Measurements from ENCODE around the gene GALNT8.

Gene GALNT8

GRCh38 chr12:4787965-4788364 is 67.8 kb downstream of the GALNT8 start:
- TF ChIP-seq CTCF (IDR thresholded peaks at IDR 0.05) = no peak

GRCh38 chr12:4789776-4790175 is 69.6 kb downstream of the GALNT8 start:
- TF ChIP-seq CTCF (IDR thresholded peaks at IDR 0.05) = no peak

- no peak for TF ChIP-seq CTCF (IDR thresholded peaks at IDR 0.05)
Observed at GRCh38 chr12:4791497-4791896, 71.3 kb downstream of the GALNT8 start.

GRCh38 chr12:4794491-4794890 is 74.3 kb downstream of the GALNT8 start:
- no peak for TF ChIP-seq CTCF (IDR thresholded peaks at IDR 0.05)

GRCh38 chr12:4796216-4796615 is 76.0 kb downstream of the GALNT8 start:
- TF ChIP-seq CTCF (IDR thresholded peaks at IDR 0.05) = no peak

- TF ChIP-seq CTCF (IDR thresholded peaks at IDR 0.05) = no peak
Observed at GRCh38 chr12:4796694-4797482, 76.7 kb downstream of the GALNT8 start.

- no peak for TF ChIP-seq CTCF (IDR thresholded peaks at IDR 0.05)
Observed at GRCh38 chr12:4800555-4800954, 80.4 kb downstream of the GALNT8 start.

GRCh38 chr12:4802841-4803240 is 82.6 kb downstream of the GALNT8 start:
- no peak for TF ChIP-seq CTCF (IDR thresholded peaks at IDR 0.05)

All from LNCAP (cell line).